Mesenchymal stem cell (in vitro differentiated cells and primary cell): ENCODE data around the gene PRR18.

Source experiments
- DNase-seq: peaks from one replicate; pipeline ENCODE4 v3.0.0-alpha.2; 2013
- H2AFZ ChIP-seq: one replicate; pipeline ENCODE4 v1.6.1; 2013; ENCODE audit warnings: low read depth, mild to moderate bottlenecking, control low read depth, inconsistent platforms, low read length, moderate library complexity
- H2AK5ac ChIP-seq: 2 replicates; pipeline ENCODE4 v1.6.1; 2013; ENCODE audit warnings: low read length, moderate library complexity, mild to moderate bottlenecking, inconsistent platforms; ENCODE audit not compliant: severe bottlenecking
- H2BK120ac ChIP-seq: one replicate; pipeline ENCODE4 v1.6.1; 2013; ENCODE audit warnings: low read depth, mild to moderate bottlenecking, inconsistent platforms, low read length, moderate library complexity
- H2BK12ac ChIP-seq, 2 experiments: one replicate each; pipeline ENCODE4 v1.6.1; 2013; ENCODE audit warnings: inconsistent platforms in 2 of 2, low read length in 2 of 2, mild to moderate bottlenecking in 2 of 2, moderate library complexity in 2 of 2, control low read depth in 1 of 2
- H2BK15ac ChIP-seq: one replicate; pipeline ENCODE4 v1.6.1; 2013; ENCODE audit warnings: mild to moderate bottlenecking, low read depth, inconsistent platforms; ENCODE audit not compliant: poor library complexity, severe bottlenecking
- H2BK5ac ChIP-seq: 2 replicates; pipeline ENCODE4 v1.6.1; 2013; ENCODE audit warnings: low read depth, mild to moderate bottlenecking, low read length, control low read depth, inconsistent platforms; ENCODE audit not compliant: poor library complexity, severe bottlenecking
- H3K14ac ChIP-seq, 2 experiments: one replicate each; pipeline ENCODE4 v1.6.1; 2013; ENCODE audit warnings: inconsistent platforms in 2 of 2, low read length in 2 of 2, control low read depth in 1 of 2, mild to moderate bottlenecking in 1 of 2, moderate library complexity in 1 of 2
- H3K18ac ChIP-seq, 2 experiments: one replicate each; pipeline ENCODE4 v1.6.1; 2013; ENCODE audit warnings: inconsistent platforms in 2 of 2, low read length in 2 of 2, control low read depth in 1 of 2, low read depth in 1 of 2, mild to moderate bottlenecking in 1 of 2
- H3K23ac ChIP-seq, 2 experiments: one replicate each; pipeline ENCODE4 v1.6.1; 2013; ENCODE audit warnings: inconsistent platforms in 2 of 2, low read length in 2 of 2, mild to moderate bottlenecking in 2 of 2, moderate library complexity in 2 of 2, control low read depth in 1 of 2
- H3K27ac ChIP-seq: 2 replicates; pipeline ENCODE4 v1.5.1; 2013; ENCODE audit warnings: mild to moderate bottlenecking, moderate library complexity, low read length, control low read depth, inconsistent platforms; ENCODE audit not compliant: poor library complexity, severe bottlenecking
- H3K27me3 ChIP-seq, 2 experiments: 2 replicates each; pipeline versions ENCODE4 v1.6.1 to v1.7.0; 2013; ENCODE audit warnings: low read length in 2 of 2, mild to moderate bottlenecking in 2 of 2, moderate library complexity in 2 of 2, control low read depth in 1 of 2, inconsistent platforms in 1 of 2; ENCODE audit not compliant: control insufficient read depth in 1 of 2, insufficient read depth in 1 of 2
- H3K36me3 ChIP-seq, 2 experiments: 2 replicates each; pipeline versions ENCODE4 v1.6.1 to v1.7.0; 2013; ENCODE audit warnings: low read length in 2 of 2, control low read depth in 1 of 2, inconsistent platforms in 1 of 2, low read depth in 1 of 2, mild to moderate bottlenecking in 1 of 2; ENCODE audit not compliant: insufficient read depth in 2 of 2, control insufficient read depth in 1 of 2
- H3K4ac ChIP-seq, 2 experiments: one replicate each; pipeline ENCODE4 v1.6.1; 2013; ENCODE audit warnings: inconsistent platforms in 2 of 2, low read length in 2 of 2, mild to moderate bottlenecking in 2 of 2, moderate library complexity in 2 of 2, control low read depth in 1 of 2, low read depth in 1 of 2
- H3K4me1 ChIP-seq: 2 replicates; pipeline ENCODE4 v1.6.1; 2013; ENCODE audit warnings: low read depth, low read length, control low read depth; ENCODE audit not compliant: control insufficient read depth, insufficient read depth
- H3K4me2 ChIP-seq: 2 replicates; pipeline ENCODE4 v1.6.1; 2013; ENCODE audit warnings: low read length, mild to moderate bottlenecking, inconsistent platforms; ENCODE audit not compliant: poor library complexity, severe bottlenecking
- H3K4me3 ChIP-seq, 2 experiments: 2 replicates each; pipeline versions ENCODE4 v1.5.1 to v1.7.0; 2013; ENCODE audit warnings: low read length in 2 of 2, mild to moderate bottlenecking in 2 of 2, control low read depth in 1 of 2, low read depth in 1 of 2; ENCODE audit not compliant: insufficient read depth in 1 of 2
- H3K79me1 ChIP-seq: replicated peaks from 2 replicates; pipeline ENCODE4 v1.6.1; 2013; ENCODE audit warnings: mild to moderate bottlenecking, control low read depth, low read length, inconsistent platforms; ENCODE audit not compliant: poor library complexity, severe bottlenecking
- H3K9ac ChIP-seq: 2 replicates; pipeline ENCODE4 v1.7.0; 2013; ENCODE audit warnings: mild to moderate bottlenecking, low read length, moderate library complexity
- H3K9me3 ChIP-seq: 2 replicates; pipeline ENCODE4 v1.7.0; 2013; ENCODE audit warnings: mild to moderate bottlenecking, low read length; ENCODE audit not compliant: control insufficient read depth
- H4K8ac ChIP-seq: one replicate; pipeline ENCODE4 v1.6.1; 2013; ENCODE audit warnings: inconsistent platforms, mild to moderate bottlenecking, low read length, moderate library complexity
- H4K91ac ChIP-seq: one replicate; pipeline ENCODE4 v1.6.1; 2013; ENCODE audit warnings: mild to moderate bottlenecking, low read length, inconsistent platforms
- WGBS: methylation state at CpG from one replicate; pipeline ENCODE4 v1.1.7; 2013; ENCODE audit warnings: mixed read lengths; 5-methylcytosine and 5-hydroxymethylcytosine counted together

Gene PRR18

DNA sequence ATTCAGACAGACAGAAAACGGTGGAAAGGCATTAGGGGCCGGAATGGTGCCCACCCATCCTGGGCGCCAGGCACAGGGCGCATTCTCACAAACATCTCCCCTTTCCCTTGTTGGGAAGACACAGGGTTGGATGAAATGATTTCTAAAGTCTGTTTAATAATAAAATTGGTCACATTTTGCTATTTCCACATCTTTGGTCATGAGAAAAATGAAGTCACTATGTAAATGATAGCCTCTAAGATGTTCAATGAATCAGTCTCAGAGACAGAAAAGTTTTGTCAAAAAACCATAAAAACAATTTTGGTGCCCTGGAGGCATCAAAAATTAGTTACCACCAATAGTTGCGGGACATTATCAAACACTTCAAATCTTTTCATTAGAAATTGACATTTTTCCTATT, 40.7 kb downstream of the PRR18 start:
- no peak overlapping the region for H3K4me3 ChIP-seq
- no peak overlapping the region for H2BK15ac ChIP-seq
- H3K4me2 ChIP-seq = no peak overlapping the region
- DNase-seq = no peak
- no peaks in the 10 kb centered on the region for H3K9me3 ChIP-seq
- no peak overlapping the region for H2BK12ac ChIP-seq
- H3K36me3 ChIP-seq = no peaks in the 10 kb centered on the region
- H2AFZ ChIP-seq = no peak overlapping the region
- no peak overlapping the region for H3K27ac ChIP-seq
- no peak overlapping the region for H4K8ac ChIP-seq
- H2AK5ac ChIP-seq = no peak overlapping the region
- H3K4ac ChIP-seq = no peak overlapping the region
- H3K4me1 ChIP-seq = no peaks in the 10 kb centered on the region
- H2BK5ac ChIP-seq = no peak overlapping the region
- peaks cover 24 to 27% of the 10 kb centered on the region in 2 experiments for H3K27me3 ChIP-seq
- no peak overlapping the region for H2BK120ac ChIP-seq
- no peaks in the 10 kb centered on the region for H3K79me1 ChIP-seq
- H4K91ac ChIP-seq = no peak overlapping the region
- WGBS = 92% methylated on average over 2 of the region's 5 CpGs
- H3K14ac ChIP-seq = no peak overlapping the region
- no peak overlapping the region for H3K23ac ChIP-seq
- no peak overlapping the region for H3K18ac ChIP-seq
- no peak overlapping the region for H3K9ac ChIP-seq

DNA sequence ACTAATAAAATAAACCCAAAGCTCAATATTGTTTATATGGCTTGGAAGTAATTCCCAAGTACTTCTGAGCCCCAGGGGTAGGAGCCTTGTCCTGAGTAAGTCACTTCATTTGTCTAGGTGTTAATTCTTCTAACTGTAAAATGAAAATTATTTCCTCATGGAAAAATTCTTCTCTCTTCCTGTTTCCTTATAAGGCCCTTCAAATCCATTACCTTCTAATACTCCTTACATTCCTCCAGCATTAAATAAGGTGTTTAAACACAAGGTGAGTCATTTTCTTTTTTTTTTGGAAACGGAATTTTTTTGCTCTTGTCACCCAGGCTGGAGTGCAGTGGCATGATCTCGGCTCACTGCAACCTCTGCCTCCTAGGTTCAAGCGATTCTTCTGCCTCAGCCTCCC, 41.9 kb downstream of the PRR18 start:
- no peak overlapping the region for H3K4me3 ChIP-seq
- no peak overlapping the region for H2BK120ac ChIP-seq
- no peak overlapping the region for H2AFZ ChIP-seq
- H3K27ac ChIP-seq = no peak overlapping the region
- H4K91ac ChIP-seq = no peak overlapping the region
- WGBS = 69% methylated on average over 3 of the region's 3 CpGs
- H2AK5ac ChIP-seq = no peak overlapping the region
- H2BK15ac ChIP-seq = no peak overlapping the region
- H3K14ac ChIP-seq = no peak overlapping the region
- H4K8ac ChIP-seq = no peak overlapping the region
- no peak overlapping the region for H3K4me2 ChIP-seq
- no peak overlapping the region for H3K9ac ChIP-seq
- DNase-seq = no peak
- H3K9me3 ChIP-seq = no peaks in the 10 kb centered on the region
- H3K27me3 ChIP-seq = peaks cover 24 to 27% of the 10 kb centered on the region in 2 experiments
- no peaks in the 10 kb centered on the region for H3K79me1 ChIP-seq
- no peaks in the 10 kb centered on the region for H3K4me1 ChIP-seq
- no peak overlapping the region for H2BK12ac ChIP-seq
- H3K18ac ChIP-seq = no peak overlapping the region
- no peaks in the 10 kb centered on the region for H3K36me3 ChIP-seq
- no peak overlapping the region for H3K4ac ChIP-seq
- H2BK5ac ChIP-seq = no peak overlapping the region
- H3K23ac ChIP-seq = no peak overlapping the region

DNA sequence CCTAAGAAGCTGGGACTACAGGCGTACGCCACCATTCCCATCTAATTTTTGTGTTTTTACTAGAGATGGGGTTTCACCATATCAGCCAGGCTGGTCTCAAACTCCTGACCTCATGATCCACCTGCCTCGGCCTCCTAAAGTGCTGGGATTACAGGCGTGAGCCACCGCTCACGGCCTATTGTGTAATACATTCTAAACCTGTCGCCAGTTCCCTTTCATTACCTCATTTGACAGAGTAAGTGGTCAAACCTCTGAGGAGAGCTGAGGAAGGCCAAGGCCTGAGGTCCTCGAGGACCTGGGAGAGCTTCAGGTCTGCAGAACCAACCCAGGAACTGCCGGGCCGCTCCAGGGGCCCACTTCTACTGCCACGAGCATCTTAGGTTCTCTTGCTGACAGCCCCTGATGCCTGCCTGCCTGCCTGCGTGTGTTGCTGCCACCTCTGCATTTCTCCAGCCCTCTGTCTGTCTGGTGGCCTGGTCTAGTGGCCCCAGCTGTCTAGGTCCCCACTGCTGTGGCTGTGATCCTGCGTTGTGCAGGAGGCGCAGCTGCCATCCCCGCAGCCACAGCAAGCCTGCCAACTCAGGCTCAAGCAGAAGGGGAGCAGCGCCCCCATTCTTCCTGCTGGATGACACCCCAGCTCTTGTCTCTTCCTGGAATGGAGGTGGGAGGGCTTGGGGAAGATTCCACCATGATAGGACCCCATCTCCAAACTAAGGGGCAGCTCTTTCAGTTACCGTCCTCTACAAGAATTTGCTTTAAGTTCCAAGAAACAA, 45.3 kb downstream of the PRR18 start:
- H3K18ac ChIP-seq = no peak overlapping the region
- H2AK5ac ChIP-seq = no peak overlapping the region
- peaks cover 0 to 3% of the 10 kb centered on the region in 2 experiments for H3K27me3 ChIP-seq
- WGBS = 88% methylated on average over 17 of the region's 17 CpGs
- H4K8ac ChIP-seq = no peak overlapping the region
- no peak overlapping the region for H3K4me3 ChIP-seq
- no peaks in the 10 kb centered on the region for H3K9me3 ChIP-seq
- no peak for DNase-seq
- no peaks in the 10 kb centered on the region for H3K4me1 ChIP-seq
- H4K91ac ChIP-seq = no peak overlapping the region
- no peak overlapping the region for H3K14ac ChIP-seq
- H3K27ac ChIP-seq = no peak overlapping the region
- H2BK12ac ChIP-seq = no peak overlapping the region
- H2BK5ac ChIP-seq = no peak overlapping the region
- no peaks in the 10 kb centered on the region for H3K79me1 ChIP-seq
- H2BK15ac ChIP-seq = no peak overlapping the region
- no peak overlapping the region for H2AFZ ChIP-seq
- no peak overlapping the region for H3K9ac ChIP-seq
- H3K4ac ChIP-seq = no peak overlapping the region
- no peak overlapping the region for H3K4me2 ChIP-seq
- no peak overlapping the region for H3K23ac ChIP-seq
- H2BK120ac ChIP-seq = no peak overlapping the region
- no peaks in the 10 kb centered on the region for H3K36me3 ChIP-seq

DNA sequence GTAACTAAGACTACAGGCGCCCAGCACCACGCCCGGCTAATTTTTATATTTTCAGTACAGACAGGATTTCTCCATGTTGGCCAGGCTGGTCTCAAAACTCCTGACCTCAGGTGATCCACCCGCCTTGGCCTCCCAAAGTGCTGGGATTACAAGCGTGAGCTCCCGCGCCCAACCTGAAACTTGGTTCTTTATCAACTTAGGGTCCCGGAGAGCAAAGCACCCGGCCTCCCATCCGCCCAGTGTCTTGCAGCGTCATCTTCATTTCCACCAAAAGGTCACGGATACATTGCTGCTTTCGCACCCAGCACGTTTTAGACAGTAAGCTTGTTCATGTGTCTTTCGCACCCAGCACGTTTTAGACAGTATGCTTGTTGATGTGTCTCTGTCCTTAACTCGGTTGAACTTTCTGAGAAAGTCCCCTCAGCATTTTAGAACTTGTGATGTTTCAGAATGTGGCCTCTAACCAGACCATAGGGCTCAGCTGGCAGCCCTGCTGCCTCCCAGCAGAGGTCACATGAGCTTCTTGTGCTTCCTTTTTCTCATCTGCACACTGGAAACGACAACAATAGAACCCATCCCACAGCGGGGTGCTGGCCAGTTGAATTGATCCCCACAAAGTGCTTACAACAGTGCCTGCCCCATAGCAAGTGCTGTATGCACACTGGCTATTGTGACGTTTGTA, 48.8 kb downstream of the PRR18 start:
- H3K27me3 ChIP-seq = peaks cover 0 to 20% of the 10 kb centered on the region in 2 experiments
- H3K9me3 ChIP-seq = no peaks in the 10 kb centered on the region
- no peak overlapping the region for H2BK5ac ChIP-seq
- H3K36me3 ChIP-seq = no peaks in the 10 kb centered on the region
- H3K79me1 ChIP-seq = no peaks in the 10 kb centered on the region
- no peak overlapping the region for H3K23ac ChIP-seq
- H3K27ac ChIP-seq = no peak overlapping the region
- H2BK120ac ChIP-seq = no peak overlapping the region
- H3K14ac ChIP-seq = no peak overlapping the region
- H4K8ac ChIP-seq = no peak overlapping the region
- no peak overlapping the region for H3K4me3 ChIP-seq
- H2BK12ac ChIP-seq = no peak overlapping the region
- no peak overlapping the region for H3K4ac ChIP-seq
- no peak overlapping the region for H2AK5ac ChIP-seq
- H2AFZ ChIP-seq = no peak overlapping the region
- no peak overlapping the region for H3K9ac ChIP-seq
- no peak for DNase-seq
- WGBS = 84% methylated on average over 20 of the region's 20 CpGs
- H3K4me1 ChIP-seq = no peaks in the 10 kb centered on the region
- no peak overlapping the region for H3K4me2 ChIP-seq
- H2BK15ac ChIP-seq = no peak overlapping the region
- no peak overlapping the region for H4K91ac ChIP-seq
- H3K18ac ChIP-seq = no peak overlapping the region
